ENCODE measurements around the gene AMZ1. TPM values are rescaled to one million over a fixed set of nuclear protein-coding genes. Genes with fewer than 3 reads are reported as not detected.

Gene AMZ1
- total and polyA plus RNA-seq, 7 experiments from 2014 or later: 0.07 to 2.4 (median 0.43) TPM

DNA sequence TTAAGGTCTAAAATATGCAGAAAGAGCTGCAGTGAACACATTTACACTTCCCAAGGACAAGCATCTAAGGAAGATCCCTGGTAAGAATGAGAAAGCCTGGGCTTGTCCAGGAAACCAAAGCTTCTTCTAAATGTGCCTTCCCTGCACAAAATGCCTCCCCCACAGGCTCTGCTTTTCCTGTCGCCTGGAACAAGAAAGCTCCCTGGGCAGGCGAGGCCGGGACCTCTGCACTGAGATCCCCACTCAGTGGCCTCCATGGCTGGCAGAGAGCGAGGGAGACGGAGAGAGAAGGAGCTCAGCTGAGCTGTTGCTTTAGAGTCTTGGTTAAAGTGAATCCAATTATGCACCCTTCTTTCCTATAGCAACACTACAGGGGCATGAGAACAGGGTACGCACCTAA lies 75.6 kb downstream of the AMZ1 start:
- DNase-seq: no peak
- no peak for ATAC-seq

DNA sequence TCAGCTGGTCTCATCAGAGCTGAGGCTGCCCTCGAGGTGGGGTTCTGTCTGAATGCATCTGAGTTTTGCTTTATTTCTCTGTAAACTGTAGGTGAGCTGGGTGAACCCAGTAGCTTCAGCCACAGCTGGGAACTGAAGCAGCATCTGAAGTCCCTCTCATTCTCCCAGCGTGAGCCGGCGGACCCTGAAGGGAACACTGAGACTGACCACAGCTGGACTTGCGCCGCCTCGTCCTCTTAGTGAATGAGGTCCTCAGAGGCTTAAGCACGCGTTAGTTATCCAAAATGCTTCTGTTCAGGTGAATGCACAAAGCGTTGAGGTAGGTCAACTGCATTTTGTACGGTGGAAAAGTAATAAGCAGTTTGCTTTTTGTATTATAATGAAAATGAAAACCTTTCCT lies 76.6 kb downstream of the AMZ1 start:
- Mint-ChIP-seq H3K4me3 (no peak overlapping the region), H3K27me3 (no peaks in the 10 kb centered on the region), H3K27ac (no peak overlapping the region), H3K4me1 (peaks cover 6 to 15% (median 9%) of the 10 kb centered on the region in 7 donors), H3K36me3 (peaks cover 4 to 40% (median 9%) of the 10 kb centered on the region in 5 donors), H3K9me3 (no peaks in the 10 kb centered on the region)
- POLR2A ChIA-PET: no interaction called here
- Histone ChIP-seq H3K9me3 (ENCODE audit: control insufficient read depth in 2 of 3, low read length in 3 of 3) (no peaks in the 10 kb centered on the region), H3K27me3 (ENCODE audit: control insufficient read depth in 2 of 2, insufficient read depth in 2 of 2, low read length in 2 of 2) (no peaks in the 10 kb centered on the region), H3K27ac (ENCODE audit: low read depth, low read length) (no peak overlapping the region), H3K4me1 (ENCODE audit: control insufficient read depth in 2 of 2, insufficient read depth in 2 of 2, low read length in 2 of 2) (peaks cover 0 to 15% of the 10 kb centered on the region in 2 donors), H3K4me3 (ENCODE audit: low read length) (no peak overlapping the region), H3K36me3 (ENCODE audit: control insufficient read depth in 2 of 3, insufficient read depth in 3 of 3, low read length in 3 of 3) (no peaks in the 10 kb centered on the region)
- ATAC-seq (no peak), DNase-seq (no peak)
- intact Hi-C loops (cut with micrococcal nuclease): no loop called here
- CTCF ChIA-PET: no interaction called here

More for the DNA sequence above, 75.6 kb downstream of the AMZ1 start:
- POLR2A ChIA-PET: interaction anchor here (0.7 kb wide), 1 partner anchor 47 kb away, joined by 4 read pairs; no protein-coding TSS in a partner anchor
- peaks cover 5 to 43% (median 9%) of the 10 kb centered on the region in 5 donors for H3K36me3 Mint-ChIP-seq
- intact Hi-C loops (cut with micrococcal nuclease): no loop called here
- peaks cover 7 to 23% (median 15%) of the 10 kb centered on the region in 7 donors for H3K4me1 Mint-ChIP-seq
- H3K4me1 ChIP-seq (ENCODE audit: control insufficient read depth in 2 of 2, insufficient read depth in 2 of 2, low read length in 2 of 2): peaks cover 0 to 21% of the 10 kb centered on the region in 2 donors
- no peaks in the 10 kb centered on the region for H3K27me3 Mint-ChIP-seq
- no peaks in the 10 kb centered on the region for H3K27me3 ChIP-seq (ENCODE audit: control insufficient read depth in 2 of 2, insufficient read depth in 2 of 2, low read length in 2 of 2)
- CTCF ChIA-PET: no interaction called here
- no peak overlapping the region for H3K4me3 ChIP-seq (ENCODE audit: low read length)
- no peak overlapping the region for H3K27ac ChIP-seq (ENCODE audit: low read depth, low read length)
- no peak overlapping the region for H3K4me3 Mint-ChIP-seq
- no peaks in the 10 kb centered on the region for H3K9me3 Mint-ChIP-seq
- no peaks in the 10 kb centered on the region for H3K36me3 ChIP-seq (ENCODE audit: control insufficient read depth in 2 of 3, insufficient read depth in 3 of 3, low read length in 3 of 3)
- no peak overlapping the region for H3K27ac Mint-ChIP-seq
- no peaks in the 10 kb centered on the region for H3K9me3 ChIP-seq (ENCODE audit: control insufficient read depth in 2 of 3, low read length in 3 of 3)

Other genes starting within 250 kb of the AMZ1 start
- not detected for gene GRIFIN, start 211.8 kb upstream of the AMZ1 start, total RNA-seq
- not detected for gene GRIFIN, start 211.8 kb upstream of the AMZ1 start, polyA plus RNA-seq
- gene LFNG, start 168.4 kb upstream of the AMZ1 start, total RNA-seq: 100 to 1,000 TPM; 114 to 246 (median 151) TPM
- 1 to 10 TPM; 1.2 to 2.3 TPM for gene LFNG, start 168.4 kb upstream of the AMZ1 start, polyA plus RNA-seq
- gene BRAT1, start 132.7 kb upstream of the AMZ1 start, total RNA-seq: 10 to 100 TPM; 24.6 to 45.5 (median 37.0) TPM
- gene BRAT1, start 132.7 kb upstream of the AMZ1 start, polyA plus RNA-seq: 10 to 100 TPM; 23.4 to 58.9 TPM
- 10 to 100 TPM in 1 of 5 experiments, 1 to 10 TPM in 4; 4.8 to 10.4 (median 7.5) TPM for gene IQCE, start 129.2 kb upstream of the AMZ1 start, total RNA-seq
- 1 to 10 TPM; 1.6 to 1.9 TPM for gene IQCE, start 129.2 kb upstream of the AMZ1 start, polyA plus RNA-seq
- gene TTYH3, start 56.2 kb upstream of the AMZ1 start, total RNA-seq: 100 to 1,000 TPM in 1 of 5 experiments, 10 to 100 TPM in 4; 15.9 to 115 (median 23.5) TPM
- 1 to 10 TPM in 1 of 2 donors, under 1 TPM in 1; 0.53 to 1.6 TPM for gene TTYH3, start 56.2 kb upstream of the AMZ1 start, polyA plus RNA-seq
- 10 to 100 TPM; 18.1 to 25.7 (median 21.0) TPM for gene GNA12, start 156.1 kb downstream of the AMZ1 start, total RNA-seq
- 1 to 10 TPM; 4.2 to 9.2 TPM for gene GNA12, start 156.1 kb downstream of the AMZ1 start, polyA plus RNA-seq